Prostate gland (tissue), 2 donors: Measurements from ENCODE around the gene ATL3. TPM values are rescaled to one million over a fixed set of nuclear protein-coding genes. Genes with fewer than 3 reads are reported as not detected.

ENCODE experiments used
- DNase-seq: peaks from one replicate; pipeline ENCODE4 v3.0.0-alpha.2; 2019; ENCODE audit warnings: low spot score
- H3K27ac ChIP-seq, 2 donors: fragments of 200-600 bp; sonication (generic); 2 replicates each; pipeline ENCODE4 v1.5.1; 2017 to 2019
- H3K27me3 ChIP-seq: fragments of 200-600 bp; sonication (generic); replicated peaks from 2 replicates; pipeline ENCODE4 v1.5.1; 2019; ENCODE audit not compliant: insufficient read depth
- H3K36me3 ChIP-seq, 2 donors: fragments of 200-600 bp; sonication (generic); 1 replicate in 1 of 2; 2 replicates in 1 of 2; pipeline versions ENCODE4 v1.5.1 to v1.8.1; 2017 to 2019
- H3K4me1 ChIP-seq: fragments of 200-600 bp; sonication (generic); replicated peaks from 2 replicates; pipeline ENCODE4 v1.5.1; 2019
- H3K4me3 ChIP-seq, 2 donors: fragments of 200-600 bp; sonication (generic); 2 replicates each; pipeline ENCODE4 v1.5.1; 2017 to 2019
- H3K9me3 ChIP-seq: fragments of 200-600 bp; sonication (generic); 2 replicates; pipeline ENCODE4 v1.5.1; 2017
- CTCF ChIP-seq, 4 experiments: fragments of 200-600 bp in 2 of 4; fragments of 450-650 bp in 2 of 4; sonication (generic) in 2 of 4; IDR thresholded peaks; 1 replicate in 3 of 4; 2 replicates in 1 of 4; pipeline ENCODE4 v1.5.1; 2016 to 2019; ENCODE audit warnings: antibody characterized with exemption in 4 of 4, mild to moderate bottlenecking in 2 of 4, moderate library complexity in 2 of 4
- POLR2A ChIP-seq: fragments of 450-650 bp; IDR thresholded peaks from one replicate; pipeline ENCODE4 v1.6.1; 2016; ENCODE audit warnings: antibody characterized with exemption, mild to moderate bottlenecking
- POLR2AphosphoS5 ChIP-seq: sonication (generic); formaldehyde crosslinking; IDR thresholded peaks from one replicate; pipeline ENCODE4 v1.6.1; 2017; ENCODE audit warnings: antibody characterized with exemption
- WGBS: methylation state at CpG from one replicate; pipeline ENCODE4 v1.1.5; 2018; 5-methylcytosine and 5-hydroxymethylcytosine counted together
- intact Hi-C: fragments of 100-400 bp; cut with DNase I; formaldehyde crosslinking; loops from one replicate; pipeline ENCODE4 v1.14.2; 2022
- total RNA-seq, 2 donors: library from RNA; depleted of rRNA; stranded (reverse); fragments of >200 nt; gene quantifications; one replicate each; pipeline ENCODE4 v1.1.0, GENCODE V29; 2016

ATL3 gene
- total RNA-seq, 2 donors from 2014 or later = 46.7 to 64.3 TPM

GRCh38 chr11:63708764-63709163 lies 37.6 kb upstream of the ATL3 start:
- no peak for DNase-seq

GRCh38 chr11:63705526-63705925 lies 34.4 kb upstream of the ATL3 start:
- TF ChIP-seq CTCF (IDR thresholded peaks at IDR 0.05) (no peak), POLR2A (no peak), POLR2AphosphoS5 (no peak)
- intact Hi-C loops = no loop called here
- no peaks in the 10 kb centered on the region for H3K9me3 ChIP-seq
- H3K4me3 ChIP-seq = no peak overlapping the region
- WGBS = 35% methylated on average over 2 of the region's 2 CpGs
- H3K27ac ChIP-seq = no peak overlapping the region
- no peaks in the 10 kb centered on the region for H3K27me3 ChIP-seq
- H3K36me3 ChIP-seq = no peaks in the 10 kb centered on the region
- no peaks in the 10 kb centered on the region for H3K4me1 ChIP-seq
- DNase-seq = no peak

More at GRCh38 chr11:63708764-63709163, 37.6 kb upstream of the ATL3 start:
- H3K27me3 ChIP-seq = no peaks in the 10 kb centered on the region
- H3K4me3 ChIP-seq = no peak overlapping the region
- no peaks in the 10 kb centered on the region for H3K36me3 ChIP-seq
- no peak for TF ChIP-seq CTCF (IDR thresholded peaks at IDR 0.05)
- TF ChIP-seq POLR2A = no peak
- no peak for TF ChIP-seq POLR2AphosphoS5
- H3K4me1 ChIP-seq = no peaks in the 10 kb centered on the region
- no peak overlapping the region for H3K27ac ChIP-seq
- H3K9me3 ChIP-seq = no peaks in the 10 kb centered on the region
- intact Hi-C loops = no loop called here
- WGBS = 88% methylated on average over 1 of the region's 1 CpG

- no peak for DNase-seq
- no peak overlapping the region for H3K4me3 ChIP-seq
- H3K27me3 ChIP-seq = no peaks in the 10 kb centered on the region
- H3K4me1 ChIP-seq = no peaks in the 10 kb centered on the region
- intact Hi-C loops = no loop called here
- WGBS = 46% methylated on average over 1 of the region's 1 CpG
- TF ChIP-seq POLR2AphosphoS5 (no peak), CTCF (IDR thresholded peaks at IDR 0.05) (no peak), POLR2A (no peak)
- no peaks in the 10 kb centered on the region for H3K9me3 ChIP-seq
- H3K27ac ChIP-seq = no peak overlapping the region
- no peaks in the 10 kb centered on the region for H3K36me3 ChIP-seq
These were observed 28.7 kb upstream of the ATL3 start for GRCh38 chr11:63699896-63700295.

GRCh38 chr11:63698976-63699733 lies 28.0 kb upstream of the ATL3 start:
- no peaks in the 10 kb centered on the region for H3K27me3 ChIP-seq
- no peak overlapping the region for H3K4me3 ChIP-seq
- no peaks in the 10 kb centered on the region for H3K4me1 ChIP-seq
- 45% methylated on average over 11 of the region's 11 CpGs for WGBS
- H3K27ac ChIP-seq = no peak overlapping the region
- H3K9me3 ChIP-seq = no peaks in the 10 kb centered on the region
- intact Hi-C loops = no loop called here
- TF ChIP-seq POLR2AphosphoS5 (no peak), CTCF (IDR thresholded peaks at IDR 0.05) (no peak), POLR2A (no peak)
- no peak for DNase-seq
- no peaks in the 10 kb centered on the region for H3K36me3 ChIP-seq

- intact Hi-C loops = no loop called here
- WGBS = 95% methylated on average over 7 of the region's 7 CpGs
These were observed 23.4 kb upstream of the ATL3 start for GRCh38 chr11:63694596-63694995.

More at GRCh38 chr11:63694596-63694995, 23.4 kb upstream of the ATL3 start:
- Histone ChIP-seq H3K27me3 (no peaks in the 10 kb centered on the region), H3K4me3 (no peak overlapping the region), H3K9me3 (no peaks in the 10 kb centered on the region), H3K27ac (no peak overlapping the region), H3K4me1 (no peaks in the 10 kb centered on the region), H3K36me3 (no peaks in the 10 kb centered on the region)
- TF ChIP-seq POLR2AphosphoS5 = no peak
- TF ChIP-seq POLR2A = no peak
- TF ChIP-seq CTCF (IDR thresholded peaks at IDR 0.05) = no peak
- no peak for DNase-seq
